ENCODE measurements around the gene AHCYL2. TPM values are rescaled to one million over a fixed set of nuclear protein-coding genes. Genes with fewer than 3 reads are reported as not detected.

The AHCYL2 gene
- total RNA-seq, 2 donors from 2014 or later: 30.8 to 31.4 TPM

DNA sequence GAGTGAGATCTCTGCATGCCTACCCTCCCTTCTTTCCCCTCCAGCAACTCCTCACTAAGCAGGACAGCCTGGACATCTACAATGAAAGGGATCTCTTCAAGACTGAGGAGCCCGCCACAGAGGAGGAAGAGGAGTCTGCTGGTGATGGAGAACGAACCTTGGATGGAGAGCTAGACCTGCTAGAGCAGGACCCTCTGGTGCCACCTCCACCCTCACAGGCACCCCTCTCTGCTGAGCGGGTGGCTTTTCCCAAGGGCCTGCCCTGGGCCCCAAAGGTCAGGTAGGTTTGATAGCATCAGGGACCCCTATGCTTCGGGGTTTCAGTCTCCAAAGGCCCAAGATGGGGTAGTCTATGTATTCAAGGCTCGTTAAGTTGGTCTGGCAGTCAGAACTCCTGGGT lies 233.3 kb downstream of the AHCYL2 start:
- H3K4me1 ChIP-seq (ENCODE audit: control insufficient read depth, insufficient read depth, low read length): peaks cover 8% of the 10 kb centered on the region
- Mint-ChIP-seq H3K9me3 (no peaks in the 10 kb centered on the region), H3K4me1 (peaks cover 20% of the 10 kb centered on the region), H3K27me3 (ENCODE audit: insufficient read depth) (no peaks in the 10 kb centered on the region), H3K4me3 (no peak overlapping the region), H3K27ac (no peak overlapping the region), H3K36me3 (ENCODE audit: low read depth) (peaks cover 23% of the 10 kb centered on the region)
- no peaks in the 10 kb centered on the region for H3K27me3 ChIP-seq (ENCODE audit: control insufficient read depth, insufficient read depth, low read length, poor library complexity, severe bottlenecking)
- H3K4me3 ChIP-seq (ENCODE audit: low read length): no peak overlapping the region
- H3K9me3 ChIP-seq (ENCODE audit: control insufficient read depth, low read length): no peaks in the 10 kb centered on the region
- 92 to 96% methylated on average over 5 of the region's 5 CpGs for WGBS, 2 experiments (ENCODE audit: insufficient coverage in 1 of 2, insufficient read length in 1 of 2)
- H3K9ac ChIP-seq (ENCODE audit: extremely low read depth, low read length, poor library complexity, severe bottlenecking): no peak overlapping the region
- DNase-seq: no peak
- TF ChIP-seq, protein P1, sequence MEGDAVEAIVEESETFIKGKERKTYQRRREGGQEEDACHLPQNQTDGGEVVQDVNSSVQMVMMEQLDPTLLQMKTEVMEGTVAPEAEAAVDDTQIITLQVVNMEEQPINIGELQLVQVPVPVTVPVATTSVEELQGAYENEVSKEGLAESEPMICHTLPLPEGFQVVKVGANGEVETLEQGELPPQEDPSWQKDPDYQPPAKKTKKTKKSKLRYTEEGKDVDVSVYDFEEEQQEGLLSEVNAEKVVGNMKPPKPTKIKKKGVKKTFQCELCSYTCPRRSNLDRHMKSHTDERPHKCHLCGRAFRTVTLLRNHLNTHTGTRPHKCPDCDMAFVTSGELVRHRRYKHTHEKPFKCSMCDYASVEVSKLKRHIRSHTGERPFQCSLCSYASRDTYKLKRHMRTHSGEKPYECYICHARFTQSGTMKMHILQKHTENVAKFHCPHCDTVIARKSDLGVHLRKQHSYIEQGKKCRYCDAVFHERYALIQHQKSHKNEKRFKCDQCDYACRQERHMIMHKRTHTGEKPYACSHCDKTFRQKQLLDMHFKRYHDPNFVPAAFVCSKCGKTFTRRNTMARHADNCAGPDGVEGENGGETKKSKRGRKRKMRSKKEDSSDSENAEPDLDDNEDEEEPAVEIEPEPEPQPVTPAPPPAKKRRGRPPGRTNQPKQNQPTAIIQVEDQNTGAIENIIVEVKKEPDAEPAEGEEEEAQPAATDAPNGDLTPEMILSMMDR (conservative IDR thresholded peaks at IDR 0.05): no peak
- H3K36me3 ChIP-seq (ENCODE audit: control insufficient read depth, insufficient read depth, low read length): peaks cover 42% of the 10 kb centered on the region
- H3K27ac ChIP-seq (ENCODE audit: low read depth, low read length): no peak overlapping the region

DNA sequence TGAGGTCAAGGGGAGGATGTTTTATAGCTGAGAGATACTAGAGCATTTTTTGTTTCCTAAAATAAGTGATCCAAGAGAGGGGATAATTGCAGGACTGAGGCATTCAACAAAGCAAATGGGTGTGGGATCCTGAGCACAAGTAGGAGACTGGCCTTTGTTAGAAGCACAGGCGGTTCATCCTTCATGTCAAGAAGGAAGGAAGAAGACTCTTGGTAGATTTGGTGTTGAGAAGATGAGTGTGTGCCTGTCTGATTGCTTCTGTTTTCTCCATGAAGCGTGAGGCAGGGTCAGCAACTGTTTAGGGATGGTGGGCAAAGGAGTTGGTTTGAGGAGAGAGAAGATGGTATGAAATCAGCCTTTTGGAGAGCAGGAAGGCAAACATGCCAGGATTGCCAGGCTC lies 237.0 kb downstream of the AHCYL2 start:
- Histone ChIP-seq H3K27ac (ENCODE audit: low read depth, low read length) (no peak overlapping the region), H3K36me3 (ENCODE audit: control insufficient read depth, insufficient read depth, low read length) (peaks cover 37% of the 10 kb centered on the region), H3K9me3 (ENCODE audit: control insufficient read depth, low read length) (no peaks in the 10 kb centered on the region), H3K4me1 (ENCODE audit: control insufficient read depth, insufficient read depth, low read length) (no peaks in the 10 kb centered on the region), H3K4me3 (ENCODE audit: low read length) (no peak overlapping the region), H3K9ac (ENCODE audit: extremely low read depth, low read length, poor library complexity, severe bottlenecking) (no peak overlapping the region), H3K27me3 (ENCODE audit: control insufficient read depth, insufficient read depth, low read length, poor library complexity, severe bottlenecking) (no peaks in the 10 kb centered on the region)
- TF ChIP-seq, protein P1 (conservative IDR thresholded peaks at IDR 0.05): no peak
- no peak for DNase-seq
- Mint-ChIP-seq H3K27me3 (ENCODE audit: insufficient read depth) (no peaks in the 10 kb centered on the region), H3K9me3 (no peaks in the 10 kb centered on the region), H3K4me3 (no peak overlapping the region), H3K36me3 (ENCODE audit: low read depth) (peaks cover 33% of the 10 kb centered on the region), H3K4me1 (peaks cover 4% of the 10 kb centered on the region), H3K27ac (no peak overlapping the region)
- 89 to 95% methylated on average over 2 of the region's 2 CpGs for WGBS, 2 experiments (ENCODE audit: insufficient coverage in 1 of 2, insufficient read length in 1 of 2)

DNA sequence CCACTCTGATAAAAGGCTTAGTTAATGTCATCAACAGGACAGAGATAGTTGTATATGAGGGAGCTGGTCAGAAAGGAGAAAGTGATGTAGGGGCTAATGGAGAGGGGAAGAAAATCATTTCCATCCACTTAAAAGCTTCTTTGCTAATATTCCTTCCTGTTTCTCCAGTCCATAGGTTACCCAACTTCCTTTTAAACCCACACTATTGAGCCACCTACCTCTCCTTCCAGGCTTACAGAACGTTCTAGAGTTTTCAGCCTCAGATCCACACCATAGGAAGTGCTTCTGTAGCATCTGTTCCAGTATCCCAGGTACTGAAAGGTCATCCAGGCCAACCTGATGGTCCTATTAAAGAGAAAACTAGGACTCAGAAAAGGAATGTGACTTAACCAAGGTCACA lies 237.6 kb downstream of the AHCYL2 start:
- H3K4me1 ChIP-seq (ENCODE audit: control insufficient read depth, insufficient read depth, low read length): no peaks in the 10 kb centered on the region
- no peaks in the 10 kb centered on the region for H3K9me3 ChIP-seq (ENCODE audit: control insufficient read depth, low read length)
- H3K36me3 ChIP-seq (ENCODE audit: control insufficient read depth, insufficient read depth, low read length): peaks cover 38% of the 10 kb centered on the region
- H3K9me3 Mint-ChIP-seq: no peaks in the 10 kb centered on the region
- no peaks in the 10 kb centered on the region for H3K27me3 ChIP-seq (ENCODE audit: control insufficient read depth, insufficient read depth, low read length, poor library complexity, severe bottlenecking)
- TF ChIP-seq, protein P1 (conservative IDR thresholded peaks at IDR 0.05): no peak
- H3K4me3 Mint-ChIP-seq: no peak overlapping the region
- DNase-seq: no peak
- WGBS, 2 experiments (ENCODE audit: insufficient coverage in 1 of 2, insufficient read length in 1 of 2): 76 to 89% methylated on average over 1 of the region's 1 CpG
- H3K27me3 Mint-ChIP-seq (ENCODE audit: insufficient read depth): no peaks in the 10 kb centered on the region
- H3K4me1 Mint-ChIP-seq: peaks cover 4% of the 10 kb centered on the region
- no peak overlapping the region for H3K4me3 ChIP-seq (ENCODE audit: low read length)
- no peak overlapping the region for H3K9ac ChIP-seq (ENCODE audit: extremely low read depth, low read length, poor library complexity, severe bottlenecking)
- no peak overlapping the region for H3K27ac Mint-ChIP-seq
- H3K27ac ChIP-seq (ENCODE audit: low read depth, low read length): no peak overlapping the region
- peaks cover 37% of the 10 kb centered on the region for H3K36me3 Mint-ChIP-seq (ENCODE audit: low read depth)

Data from endodermal cell (in vitro differentiated cells).